HG03342 (cell line): ENCODE results near the gene STK24.
"Not testable (repeated sequence)": the region's sequence is repeated elsewhere in the genome, so short reads cannot be mapped to it uniquely, and the experiment has no call there.

ENCODE experiments used
- ATAC-seq: cut with Tn5 transposase; IDR thresholded peaks from one replicate; pipeline ENCODE4 v1.9.1; 2021; ENCODE audit warnings: mild to moderate bottlenecking, moderate library complexity; ENCODE audit not compliant: unreplicated experiment

STK24 gene

DNA sequence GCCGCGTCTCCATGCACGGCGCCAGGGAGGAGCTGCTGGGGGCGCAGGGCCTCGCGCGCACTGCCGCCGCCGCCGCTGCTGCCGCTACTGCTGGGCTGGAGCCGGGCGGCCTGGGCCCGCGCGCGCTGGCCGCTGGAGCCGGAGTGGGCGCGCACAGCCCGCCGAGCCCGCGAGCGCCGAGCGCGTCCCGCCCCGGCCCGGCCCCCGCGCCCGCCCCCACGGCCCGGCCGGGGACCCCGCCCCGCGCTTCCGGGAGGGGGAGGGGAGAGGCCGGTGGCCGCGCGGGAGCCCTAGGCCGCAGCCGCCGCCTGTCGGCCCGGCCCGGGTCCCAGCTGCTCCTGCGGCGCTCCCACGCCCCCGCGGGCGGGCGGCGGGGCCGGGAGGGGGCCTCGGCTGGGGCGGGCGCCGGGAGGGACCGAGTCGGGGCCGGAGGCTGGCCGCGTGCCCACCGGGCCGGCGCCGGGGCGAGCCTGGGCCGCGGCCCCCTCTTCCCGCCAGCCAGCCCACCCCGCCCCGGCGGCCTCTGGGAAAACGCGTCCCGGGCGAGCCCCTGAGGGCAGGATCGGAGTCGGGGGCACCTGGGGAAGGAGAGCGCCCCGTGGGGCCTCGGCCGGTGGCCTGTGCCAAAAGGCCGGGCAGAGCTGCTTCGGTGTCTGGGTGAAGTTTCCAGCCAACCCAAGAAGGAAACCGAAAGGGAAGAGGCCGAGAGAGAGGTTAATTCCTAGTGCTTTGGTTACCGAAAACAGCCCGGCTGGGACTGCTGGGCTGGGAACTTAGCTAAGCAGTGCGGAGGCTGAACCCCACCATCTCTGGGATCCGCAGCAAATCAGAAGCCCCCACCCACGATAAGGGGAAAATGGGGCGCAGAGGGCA is at the start of gene STK24:
Gene STK24, minus strand, starts transcription at position 145 of the 873 bp plus-strand sequence. CDS start 321 bp downstream, outside the sequence.
- peak; percentile 61 for ATAC-seq

GRCh38 chr13:98626298-98626935 is 49.5 kb upstream of the STK24 start:
- no peak for ATAC-seq

DNA sequence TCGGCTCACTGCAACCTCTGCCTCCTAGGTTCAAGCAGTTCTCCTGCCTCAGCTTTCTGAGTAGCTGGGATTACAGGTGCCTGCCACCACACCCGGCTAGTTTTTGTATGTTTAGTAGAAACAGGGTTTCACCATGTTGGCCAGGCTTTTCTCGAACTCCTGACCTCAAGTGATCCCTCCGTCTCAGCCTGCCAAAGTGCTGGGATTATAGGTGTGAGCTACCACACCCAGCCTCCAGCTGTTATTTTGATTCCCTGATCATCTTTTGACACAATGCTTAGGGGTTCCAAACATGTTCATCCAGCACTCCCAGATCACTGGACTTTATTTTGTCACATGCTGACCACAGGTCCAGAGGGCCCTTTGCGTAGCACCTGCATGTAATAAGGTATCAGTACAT is 47.7 kb upstream of the STK24 start:
- ATAC-seq: not testable (repeated sequence)

- ATAC-seq: no peak
These were observed 46.0 kb upstream of the STK24 start for GRCh38 chr13:98622931-98623331.

GRCh38 chr13:98619556-98619955 is 42.6 kb upstream of the STK24 start:
- no peak for ATAC-seq

- ATAC-seq: not testable (repeated sequence)
These were observed 38.7 kb upstream of the STK24 start for GRCh38 chr13:98615595-98615994.

DNA sequence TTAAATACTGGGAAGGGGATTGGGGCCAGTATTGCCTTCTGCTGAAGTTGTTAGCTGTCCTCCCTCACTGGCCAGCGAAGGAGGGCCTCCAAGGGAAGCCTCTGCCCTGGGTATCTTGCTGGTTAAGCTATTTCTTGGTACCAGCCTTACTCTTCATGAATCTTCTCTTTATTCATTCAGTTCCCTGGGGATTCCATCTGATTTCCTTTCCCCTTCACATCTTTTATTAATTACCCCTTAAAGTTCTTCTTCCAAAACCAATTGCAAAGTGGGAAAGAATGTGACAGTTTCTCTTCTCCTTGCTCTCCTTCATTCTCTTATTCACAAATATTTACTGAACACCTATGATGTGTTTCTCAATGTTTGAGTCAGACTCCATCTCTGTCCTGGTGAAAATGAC is 36.7 kb upstream of the STK24 start:
- ATAC-seq: no peak

- no peak for ATAC-seq
These were observed 32.8 kb upstream of the STK24 start for GRCh38 chr13:98609756-98610155.

DNA sequence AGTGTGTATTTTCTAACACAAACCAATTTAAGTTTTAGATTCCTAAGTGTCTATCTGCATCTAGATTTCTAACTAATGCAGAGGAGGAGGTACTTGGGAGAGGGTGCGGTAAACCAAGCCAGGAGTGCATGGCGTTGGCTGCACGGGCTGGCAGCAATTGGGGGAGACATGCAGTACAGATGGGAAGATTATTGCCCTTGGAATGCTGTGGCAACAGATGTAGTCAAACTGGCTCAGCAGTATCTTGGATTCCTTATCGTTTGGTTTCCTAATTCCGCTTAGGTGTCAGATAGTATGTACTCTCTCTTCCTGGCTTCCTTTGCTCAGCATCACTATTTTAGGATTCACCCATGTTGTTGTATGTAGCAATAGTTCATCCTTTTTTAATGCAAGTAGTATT is 29.4 kb upstream of the STK24 start:
- ATAC-seq: no peak

DNA sequence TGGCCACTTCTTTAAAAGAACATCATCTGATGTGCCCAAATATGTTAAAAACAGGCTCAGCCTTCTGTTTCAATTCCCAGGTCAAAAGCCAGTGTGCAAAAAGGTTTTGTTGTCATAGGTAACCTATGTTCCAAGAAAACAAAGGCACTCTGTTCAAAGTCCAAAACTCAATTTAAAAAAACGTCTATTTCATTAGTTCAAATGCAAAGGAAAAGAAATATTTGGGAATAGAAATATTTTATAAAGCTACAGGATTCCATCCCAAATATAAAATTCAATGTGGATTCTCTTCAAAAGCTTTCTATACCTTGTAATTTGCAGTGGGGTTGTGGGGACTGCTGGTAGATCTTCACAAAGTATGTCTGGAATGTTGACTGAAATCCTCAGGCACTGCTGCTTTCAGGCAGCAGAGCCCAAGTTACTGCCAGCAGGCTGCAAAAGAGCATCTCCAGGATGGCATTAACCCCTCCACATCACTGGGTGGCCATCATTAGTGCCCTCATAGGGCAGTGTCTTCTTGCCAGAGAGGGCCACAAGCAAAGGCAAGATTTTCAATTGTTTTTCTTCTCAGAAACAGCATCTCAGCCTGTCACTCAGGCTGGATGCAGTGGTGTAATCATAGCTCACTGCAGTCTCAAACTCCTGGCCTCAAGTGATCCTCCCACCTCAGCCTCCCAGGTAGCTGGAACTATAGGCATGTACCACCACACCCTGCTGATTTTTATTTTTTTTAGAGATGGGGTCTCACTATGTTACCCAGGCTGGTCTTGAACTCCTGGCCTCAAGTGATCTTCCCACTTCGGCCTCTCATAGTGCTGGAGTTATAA is 22.8 kb upstream of the STK24 start:
- ATAC-seq: no peak

DNA sequence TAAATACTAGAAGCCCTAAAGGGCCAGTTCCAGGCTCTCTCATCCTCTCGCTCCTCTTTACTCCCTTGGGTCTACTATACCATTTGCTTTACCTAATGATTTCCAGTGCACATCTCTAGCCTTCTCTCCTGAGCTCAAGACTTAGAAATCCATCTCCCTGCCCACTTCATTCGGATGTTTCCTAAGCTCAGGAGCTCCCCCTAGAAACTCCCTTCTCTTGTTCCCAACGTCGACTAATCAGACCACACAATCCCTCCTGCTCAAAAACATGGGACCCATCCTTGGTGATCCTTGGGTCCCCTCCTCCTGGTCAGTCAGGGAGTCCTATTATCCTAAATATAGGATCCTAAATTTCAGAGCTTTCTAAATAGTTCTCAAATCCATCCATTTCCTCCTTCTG is 21.1 kb upstream of the STK24 start:
- ATAC-seq: no peak

DNA sequence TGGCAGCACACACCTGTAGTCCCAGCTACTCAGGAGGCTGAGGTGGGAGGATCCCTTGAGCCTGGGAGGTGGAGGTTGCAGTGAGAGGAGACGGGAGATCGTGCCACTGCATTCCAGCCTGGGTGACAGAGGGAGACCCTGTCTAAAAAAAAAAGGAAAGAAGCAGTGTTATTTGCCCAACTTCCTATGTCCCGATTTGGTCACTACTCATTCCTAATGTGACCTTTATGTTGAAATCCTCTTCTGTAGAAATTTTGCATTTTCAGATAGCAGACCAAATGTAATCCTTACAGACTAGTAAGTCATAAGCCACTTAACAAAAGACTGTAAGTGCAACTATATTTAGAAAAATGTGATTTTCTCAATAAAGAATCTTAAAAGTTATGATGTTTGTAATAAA is 18.2 kb upstream of the STK24 start:
- ATAC-seq: no peak

- no peak for ATAC-seq
These were observed 15.4 kb upstream of the STK24 start for GRCh38 chr13:98592362-98592732.

GRCh38 chr13:98591721-98592361 is 14.9 kb upstream of the STK24 start:
- no peak for ATAC-seq

- not testable (repeated sequence) for ATAC-seq
These were observed 13.6 kb upstream of the STK24 start for GRCh38 chr13:98590471-98590870.

GRCh38 chr13:98589516-98589915 is 12.6 kb upstream of the STK24 start:
- ATAC-seq: not testable (repeated sequence)

GRCh38 chr13:98586400-98587345 is 9.8 kb upstream of the STK24 start:
- no peak for ATAC-seq

GRCh38 chr13:98585946-98586345 is 9.0 kb upstream of the STK24 start:
- ATAC-seq: no peak

GRCh38 chr13:98585398-98585754 is 8.5 kb upstream of the STK24 start:
- ATAC-seq: no peak
